Keratinocyte (primary cell): ENCODE data around the gene CD68. TPM values are rescaled to one million over a fixed set of nuclear protein-coding genes. Genes with fewer than 3 reads are reported as not detected.

ENCODE experiments used
- DNase-seq: peaks from one replicate; pipeline ENCODE4 v3.0.0-alpha.2; 2011; ENCODE audit warnings: low read depth, missing footprints, low spot score
- FAIRE-seq: peaks from 2 replicates; lab custom pipeline; 2011; peaks lifted over from hg19 to GRCh38; lab: Jason Lieb, UNC
- H2AFZ ChIP-seq: 2 replicates; pipeline ENCODE4 v1.6.0; 2012; ENCODE audit warnings: low read length, control low read depth, inconsistent platforms; ENCODE audit not compliant: control insufficient read depth
- H3K27ac ChIP-seq: 2 replicates; pipeline ENCODE4 v1.5.1; 2011; ENCODE audit warnings: low read length; ENCODE audit not compliant: control insufficient read depth, insufficient read depth
- H3K27me3 ChIP-seq: 3 replicates; pipeline ENCODE4 v1.6.0; 2011; ENCODE audit warnings: low read length; ENCODE audit not compliant: control insufficient read depth, insufficient read depth; ENCODE audit errors: extremely low read depth
- H3K36me3 ChIP-seq, 2 experiments: 2 replicates in 1 of 2; 3 replicates in 1 of 2; pipeline ENCODE4 v1.5.1; 2011; ENCODE audit warnings: low read length in 2 of 2, mild to moderate bottlenecking in 1 of 2; ENCODE audit not compliant: control insufficient read depth in 2 of 2, insufficient read depth in 2 of 2; ENCODE audit errors: extremely low read depth in 1 of 2
- H3K4me1 ChIP-seq: 3 replicates; pipeline ENCODE4 v1.5.1; 2011; ENCODE audit warnings: low read length; ENCODE audit not compliant: control insufficient read depth, insufficient read depth; ENCODE audit errors: extremely low read depth
- H3K4me2 ChIP-seq: 3 replicates; pipeline ENCODE4 v1.6.0; 2011; ENCODE audit warnings: low read depth, low read length; ENCODE audit not compliant: control insufficient read depth, insufficient read depth; ENCODE audit errors: extremely low read depth
- H3K4me3 ChIP-seq, 3 experiments: fragments of 200-600 bp in 1 of 3; sonication (generic) in 1 of 3; 2 replicates in 2 of 3; 3 replicates in 1 of 3; pipeline ENCODE4 v1.5.1; 2011 to 2016; ENCODE audit warnings: low read length in 3 of 3, mild to moderate bottlenecking in 3 of 3, control low read depth in 2 of 3, inconsistent platforms in 1 of 3, low read depth in 1 of 3, mixed read lengths in 1 of 3, mixed run types in 1 of 3, moderate library complexity in 1 of 3; ENCODE audit not compliant: control insufficient read depth in 2 of 3, insufficient read depth in 2 of 3; ENCODE audit errors: extremely low read depth in 1 of 3
- H3K79me2 ChIP-seq: 2 replicates; pipeline ENCODE4 v1.6.0; 2012; ENCODE audit warnings: low read length; ENCODE audit not compliant: control insufficient read depth, insufficient read depth
- H3K9ac ChIP-seq: 3 replicates; pipeline ENCODE4 v1.6.0; 2011; ENCODE audit warnings: low read length; ENCODE audit not compliant: control insufficient read depth, insufficient read depth; ENCODE audit errors: extremely low read depth
- H3K9me1 ChIP-seq: 3 replicates; pipeline ENCODE4 v1.6.0; 2011; ENCODE audit warnings: low read length; ENCODE audit not compliant: control insufficient read depth, insufficient read depth; ENCODE audit errors: extremely low read depth
- H3K9me3 ChIP-seq: 2 replicates; pipeline ENCODE4 v1.5.1; 2012; ENCODE audit warnings: low read depth, low read length; ENCODE audit not compliant: control insufficient read depth
- H4K20me1 ChIP-seq: 3 replicates; pipeline ENCODE4 v1.6.0; 2011; ENCODE audit warnings: low read length; ENCODE audit not compliant: control insufficient read depth, insufficient read depth; ENCODE audit errors: extremely low read depth
- CTCF ChIP-seq, 3 experiments: IDR thresholded peaks in 1 of 3; conservative IDR thresholded peaks in 1 of 3; optimal IDR thresholded peaks in 1 of 3; 2 replicates in 2 of 3; 3 replicates in 1 of 3; pipeline versions ENCODE3 to v1.5.1; 2011; ENCODE audit warnings: low read length in 3 of 3, mild to moderate bottlenecking in 3 of 3, moderate library complexity in 2 of 3, control low read depth in 1 of 3, inconsistent platforms in 1 of 3; ENCODE audit not compliant: insufficient read depth in 2 of 3; ENCODE audit errors: extremely low read depth in 1 of 3
- EZH2 ChIP-seq: IDR thresholded peaks from one replicate; pipeline ENCODE4 v1.6.1; 2012; ENCODE audit warnings: inconsistent platforms, mild to moderate bottlenecking, low read length, moderate library complexity
- dilution Hi-C: fragments of 300-500 bp; cut with MboI; formaldehyde crosslinking; loops from one replicate; pipeline ENCODE4 v1.7.0; 2020; ENCODE audit warnings: low sequenced_read_pairs; ENCODE audit not compliant: extremely low pct_ligation_motif_present
- polyA plus RNA-seq, 5 experiments: library from polyadenylated mRNA; depleted of rRNA in 3 of 5; stranded (reverse) in 3 of 5; stranded (forward) in 1 of 5; unstranded in 1 of 5; fragments of >200 nt; gene quantifications; 1 replicate in 1 of 5; 2 replicates in 3 of 5; 3 replicates in 1 of 5; pipeline versions ENCODE4 v1.2.1 to v1.2.3, GENCODE V29; 2011 to 2012; ENCODE audit warnings: missing spikeins in 2 of 5, low read depth in 1 of 5, low replicate concordance in 1 of 5

CD68 gene
- polyA plus RNA-seq, 1 donor (not counting 4 experiments of a cell fraction or from before 2014, with no cell fraction given) = 14.0 TPM

GRCh38 chr17:7606280-7606679 is 26.8 kb downstream of the CD68 start:
- Histone ChIP-seq H3K79me2 (peaks cover 43% of the 10 kb centered on the region), H3K27me3 (no peaks in the 10 kb centered on the region), H3K9me1 (no peaks in the 10 kb centered on the region), H3K36me3 (peaks cover 14 to 31% of the 10 kb centered on the region in 2 experiments), H3K9me3 (no peaks in the 10 kb centered on the region), H3K4me2 (no peak overlapping the region), H3K9ac (no peak overlapping the region), H3K27ac (no peak overlapping the region), H2AFZ (no peak overlapping the region), H3K4me3 (no peak overlapping the region), H4K20me1 (peaks cover 3% of the 10 kb centered on the region), H3K4me1 (no peaks in the 10 kb centered on the region)
- TF ChIP-seq CTCF (optimal IDR thresholded peaks at IDR 0.05 in 1 of 3, IDR thresholded peaks at IDR 0.05 in 1 of 3, conservative IDR thresholded peaks at IDR 0.05 in 1 of 3; ENCODE audit: extremely low read depth in 1 of 3, insufficient read depth in 2 of 3, low read length in 3 of 3) (no peak), EZH2 (no peak)
- DNase-seq (no peak), FAIRE-seq (no peak)
- dilution Hi-C loops = no loop called here

GRCh38 chr17:7610641-7611040 is 31.2 kb downstream of the CD68 start:
- H3K27ac ChIP-seq = no peak overlapping the region
- peaks cover 0 to 11% of the 10 kb centered on the region in 2 experiments for H3K36me3 ChIP-seq
- TF ChIP-seq EZH2 = no peak
- TF ChIP-seq CTCF (optimal IDR thresholded peaks at IDR 0.05 in 1 of 3, IDR thresholded peaks at IDR 0.05 in 1 of 3, conservative IDR thresholded peaks at IDR 0.05 in 1 of 3; ENCODE audit: extremely low read depth in 1 of 3, insufficient read depth in 2 of 3, low read length in 3 of 3) = no peak
- no peaks in the 10 kb centered on the region for H3K9me3 ChIP-seq
- no peak overlapping the region for H3K4me3 ChIP-seq
- H2AFZ ChIP-seq = no peak overlapping the region
- peaks cover 3% of the 10 kb centered on the region for H4K20me1 ChIP-seq
- no peak overlapping the region for H3K4me2 ChIP-seq
- peaks cover 71% of the 10 kb centered on the region for H3K79me2 ChIP-seq
- no peaks in the 10 kb centered on the region for H3K9me1 ChIP-seq
- no peak overlapping the region for H3K9ac ChIP-seq
- DNase-seq = no peak
- dilution Hi-C loops = no loop called here
- no peak for FAIRE-seq
- H3K4me1 ChIP-seq = peaks cover 20% of the 10 kb centered on the region
- H3K27me3 ChIP-seq = no peaks in the 10 kb centered on the region
